ENCODE data around the gene TXNRD2.

Gene TXNRD2

GRCh38 chr22:19941365-19942082, at the start of gene TXNRD2, which contains the start of gene COMT:
Gene TXNRD2 (minus strand): TSS chr22:19941818. CDS start chr22:19941803, 15 bp downstream.
Gene COMT (plus strand): TSS chr22:19941772. CDS start chr22:19962527, 20,755 bp downstream.
- peak; percentile 90 for DNase-seq

DNA sequence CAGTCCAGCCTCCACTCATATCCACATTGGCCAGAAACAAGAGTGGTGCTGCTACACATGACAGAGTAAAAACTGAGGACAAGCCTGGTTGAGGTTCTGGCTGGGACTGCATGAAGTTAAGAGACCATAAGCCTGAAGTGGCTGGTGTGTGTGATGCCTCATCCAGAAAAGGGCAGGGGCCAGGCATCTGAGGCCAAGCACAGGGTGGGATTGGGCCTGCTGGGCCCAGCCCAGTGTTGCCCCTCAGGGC, 49.7 kb upstream of the TXNRD2 start:
- no peak for DNase-seq

DNA sequence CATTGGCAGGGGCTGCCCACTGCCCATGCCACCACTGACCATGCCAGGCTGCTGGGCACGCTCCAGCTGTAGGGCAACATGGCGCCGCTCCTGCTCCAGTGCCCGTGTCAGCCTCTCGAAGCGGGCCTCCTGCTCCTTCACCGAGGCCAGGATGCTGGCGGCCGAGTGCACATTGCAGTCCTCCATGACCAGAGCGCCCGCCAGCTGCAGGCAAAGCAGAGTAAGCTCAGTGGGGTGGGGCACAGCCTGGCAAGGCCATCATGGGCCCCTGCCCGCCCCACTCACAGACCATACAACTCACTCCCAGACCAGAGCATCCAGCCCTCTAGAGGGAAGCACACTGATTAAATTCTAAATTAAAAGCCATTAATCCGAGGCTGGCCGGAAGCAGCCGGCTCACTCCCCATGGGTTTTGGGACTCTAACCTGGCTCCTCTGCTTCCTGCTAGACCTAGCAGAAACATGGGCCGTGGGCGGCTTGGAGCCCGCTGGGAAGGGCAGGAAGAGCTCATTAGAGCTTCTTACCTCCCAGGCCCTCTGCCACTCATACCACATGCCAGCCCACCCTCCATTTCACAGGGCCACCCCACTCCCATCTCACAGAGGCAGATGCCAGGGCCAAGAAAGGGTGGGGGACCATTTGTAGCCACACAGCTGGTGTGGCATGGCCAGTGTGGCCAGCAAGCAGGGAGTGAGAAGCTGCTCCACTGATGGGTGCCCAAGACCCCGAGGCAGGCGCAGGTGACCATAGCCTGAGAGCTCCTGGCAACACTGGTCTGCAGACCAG, 49.2 kb upstream of the TXNRD2 start:
- no peak for DNase-seq

DNA sequence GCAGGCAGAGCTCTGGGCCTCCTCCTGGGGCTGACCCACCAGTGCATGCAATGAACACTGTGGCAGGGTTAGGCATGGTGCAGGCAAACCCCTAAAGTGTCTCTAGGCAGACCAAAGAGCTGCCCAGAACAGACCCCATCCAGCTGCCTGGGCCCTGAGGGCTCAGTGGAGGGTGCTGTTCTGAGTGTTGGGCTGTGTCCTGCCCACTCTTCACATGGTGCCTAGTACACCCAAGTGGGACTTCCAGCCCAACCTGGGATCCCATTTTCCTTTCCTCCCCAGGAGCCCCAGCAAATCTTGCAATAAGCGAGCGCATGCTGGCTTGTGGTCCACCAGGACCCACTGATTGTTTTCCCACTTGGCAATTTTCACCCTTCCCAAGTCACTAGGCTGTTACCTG, 48.6 kb upstream of the TXNRD2 start:
- DNase-seq = no peak

GRCh38 chr22:19989725-19990067, 48.1 kb upstream of the TXNRD2 start:
- DNase-seq = no peak

DNA sequence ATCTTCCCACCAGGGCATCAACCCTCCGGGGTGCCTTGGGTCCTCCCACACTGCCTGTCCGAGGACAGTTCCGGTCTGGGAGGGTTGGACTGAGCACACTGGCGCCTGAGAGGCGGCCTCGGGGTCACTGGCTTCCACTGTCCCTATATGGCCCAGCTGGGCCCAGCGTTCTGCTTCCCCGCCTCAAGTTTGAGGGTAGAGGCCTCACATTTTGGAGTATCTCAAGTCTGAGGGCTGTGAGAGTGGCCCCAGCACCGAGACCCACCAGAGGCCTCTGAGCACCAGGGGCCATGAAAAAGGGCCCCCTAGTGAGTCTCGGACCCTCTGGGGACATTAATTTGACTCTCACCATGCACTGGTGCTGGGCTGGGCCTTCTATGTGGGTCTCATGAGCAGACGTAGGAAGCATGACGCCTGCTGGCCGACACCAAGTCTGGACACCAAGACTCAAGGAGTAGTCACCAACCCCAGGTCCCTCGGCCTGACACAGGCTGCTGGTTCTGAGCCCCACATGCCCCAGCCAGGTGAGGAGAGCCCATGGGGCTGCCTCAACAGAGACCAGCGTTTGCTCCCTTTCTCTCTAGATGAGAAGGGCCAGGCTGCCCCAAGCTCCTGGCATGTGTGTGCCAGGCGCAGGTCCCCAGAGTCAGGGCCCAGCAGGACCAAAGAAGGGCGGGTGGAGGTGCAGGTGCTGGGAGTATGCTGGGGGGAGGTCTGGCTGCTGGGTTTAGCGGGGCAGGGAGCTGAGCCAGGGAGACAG, 47.5 kb upstream of the TXNRD2 start:
- DNase-seq = no peak

GRCh38 chr22:19988331-19988808, 46.8 kb upstream of the TXNRD2 start:
- DNase-seq = no peak

DNA sequence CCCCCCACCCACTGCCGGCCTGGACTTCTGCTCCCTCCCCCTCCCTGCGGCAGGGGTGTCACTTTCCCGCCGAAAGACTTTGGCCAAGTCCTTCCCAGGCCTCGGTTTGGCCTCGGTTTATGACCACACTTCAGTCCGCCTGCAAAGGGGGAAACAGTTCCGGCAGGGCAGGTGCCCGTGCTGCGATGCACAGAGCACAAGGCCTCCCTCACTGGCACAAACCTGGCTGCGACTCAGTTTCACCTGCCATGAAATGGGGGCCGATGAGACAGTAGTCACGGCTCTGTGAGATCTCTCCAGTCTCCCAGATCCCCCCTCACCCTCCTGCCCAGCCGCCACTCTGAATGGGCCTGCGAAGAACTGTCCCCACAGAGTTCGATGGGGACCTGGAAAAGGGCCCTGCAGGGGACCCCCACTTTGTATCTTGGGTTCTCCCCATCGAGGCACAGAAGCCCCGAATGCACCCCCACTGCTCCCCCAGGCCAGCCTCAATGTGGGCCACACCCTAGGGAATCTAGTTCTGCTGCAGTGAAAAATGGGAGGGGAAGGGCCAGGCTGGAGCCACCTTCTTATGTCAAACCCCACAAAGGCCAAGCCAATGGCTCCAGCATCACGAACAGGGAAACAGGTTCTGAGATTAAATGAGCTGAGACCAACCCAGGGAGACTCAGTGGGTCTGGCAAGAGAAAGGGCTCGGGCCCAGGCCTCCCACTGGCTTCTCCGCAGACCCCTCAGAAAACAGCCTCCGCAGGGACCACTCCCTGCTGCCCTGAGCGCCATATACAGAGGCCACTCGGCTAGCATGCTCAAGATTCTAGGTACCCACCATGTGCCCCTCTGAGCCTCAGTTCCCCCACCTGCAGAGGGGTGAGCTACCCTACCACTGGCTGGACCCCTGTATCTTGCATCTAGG, 46.0 kb upstream of the TXNRD2 start:
- no peak for DNase-seq

DNA sequence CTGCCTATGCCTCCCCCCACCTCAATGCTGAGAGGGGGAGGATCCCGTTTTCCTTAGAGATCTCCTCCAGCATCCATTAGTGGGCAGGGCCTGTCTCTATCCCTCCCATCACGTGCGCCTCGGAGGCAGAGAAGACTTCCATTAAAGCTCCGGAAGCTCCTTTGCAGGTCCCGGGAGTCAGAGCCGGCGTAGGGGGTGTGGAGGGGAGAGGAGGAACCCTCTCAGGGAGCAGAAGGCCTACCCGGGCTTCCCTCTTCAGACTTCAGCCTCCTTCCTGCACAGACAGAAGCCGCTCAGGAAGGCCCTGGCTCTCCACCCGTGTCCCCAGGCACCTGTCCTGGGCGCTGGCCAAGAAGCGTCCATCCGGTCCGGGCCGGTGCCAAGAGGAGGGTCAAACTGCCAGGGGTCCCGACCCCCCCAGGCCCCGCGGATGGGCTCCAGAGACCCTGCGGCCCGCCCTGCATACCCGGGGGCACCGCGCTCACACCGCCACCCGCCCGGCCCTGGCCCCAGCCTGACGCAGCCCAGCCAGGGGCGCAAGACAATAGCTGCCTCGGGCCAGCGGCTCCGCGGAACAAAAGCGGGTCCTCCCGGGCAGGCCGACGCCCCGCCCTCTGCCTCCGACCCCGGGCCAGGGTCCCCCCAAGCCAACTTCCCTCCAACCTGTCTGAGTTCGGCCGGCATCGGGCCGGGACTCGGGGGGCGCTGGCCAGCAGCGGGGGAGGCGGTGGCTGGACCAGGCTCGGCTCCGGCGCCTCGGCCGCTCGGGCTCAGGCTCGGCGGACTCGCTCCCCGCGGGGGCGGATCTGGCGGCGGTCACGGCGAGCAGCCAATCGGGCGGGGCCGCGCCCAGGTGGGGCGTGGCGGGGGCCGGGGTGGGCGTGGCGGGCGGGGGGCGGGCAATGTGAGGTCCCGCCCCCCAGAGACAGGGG, 45.1 kb upstream of the TXNRD2 start:
- DNase-seq = peak; percentile 86

- DNase-seq = no peak
Observed at GRCh38 chr22:19986011-19986409, 44.4 kb upstream of the TXNRD2 start.

DNA sequence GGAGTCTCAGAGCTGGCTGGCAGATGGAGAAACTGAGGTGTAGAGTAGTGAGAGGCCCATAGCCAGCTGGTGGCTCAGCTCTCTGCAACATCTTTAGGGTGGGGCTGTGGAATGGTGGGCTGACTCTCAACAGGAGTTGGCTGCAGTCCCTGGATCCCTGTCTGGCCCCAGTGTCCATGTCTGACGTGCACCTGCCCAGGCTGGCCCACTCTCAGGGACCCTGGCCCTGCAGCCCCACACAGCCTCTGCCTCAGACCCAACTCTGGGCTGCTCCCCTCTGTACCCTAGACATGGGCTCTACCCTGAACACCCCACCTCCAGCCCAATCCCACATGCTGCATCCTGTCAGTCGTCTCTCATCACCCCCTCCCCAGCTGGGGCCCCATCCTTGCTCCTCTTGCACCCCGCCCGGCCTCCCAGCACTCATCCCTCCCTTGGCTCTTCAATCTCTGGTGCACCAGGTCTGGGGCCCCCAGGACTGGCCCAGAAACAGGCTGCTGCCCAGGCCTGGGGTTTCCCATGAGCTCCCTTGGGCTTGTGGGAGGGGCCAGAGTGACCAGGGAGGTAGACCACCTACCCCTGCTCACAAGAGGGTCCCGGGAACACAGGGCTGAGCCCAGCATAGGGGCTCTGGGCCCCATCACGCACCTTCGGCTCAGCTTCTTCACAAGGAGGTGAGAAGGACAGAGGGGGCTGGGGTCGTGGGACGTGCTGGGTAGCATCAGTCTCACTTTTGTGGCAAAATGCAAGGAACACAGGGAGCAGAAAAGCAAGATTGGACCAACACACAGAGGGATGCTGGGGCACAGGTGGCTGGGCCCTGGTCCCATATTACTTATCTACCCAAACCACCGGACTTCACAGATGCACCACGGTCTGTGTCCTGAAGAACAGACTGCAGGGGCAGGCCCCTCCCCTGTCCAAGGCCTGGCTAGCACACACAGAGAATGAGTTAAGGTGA, 43.5 kb upstream of the TXNRD2 start:
- DNase-seq = no peak

GRCh38 chr22:19984201-19984753, 42.7 kb upstream of the TXNRD2 start:
- no peak for DNase-seq

GRCh38 chr22:19983741-19984140, 42.1 kb upstream of the TXNRD2 start:
- no peak for DNase-seq

DNA sequence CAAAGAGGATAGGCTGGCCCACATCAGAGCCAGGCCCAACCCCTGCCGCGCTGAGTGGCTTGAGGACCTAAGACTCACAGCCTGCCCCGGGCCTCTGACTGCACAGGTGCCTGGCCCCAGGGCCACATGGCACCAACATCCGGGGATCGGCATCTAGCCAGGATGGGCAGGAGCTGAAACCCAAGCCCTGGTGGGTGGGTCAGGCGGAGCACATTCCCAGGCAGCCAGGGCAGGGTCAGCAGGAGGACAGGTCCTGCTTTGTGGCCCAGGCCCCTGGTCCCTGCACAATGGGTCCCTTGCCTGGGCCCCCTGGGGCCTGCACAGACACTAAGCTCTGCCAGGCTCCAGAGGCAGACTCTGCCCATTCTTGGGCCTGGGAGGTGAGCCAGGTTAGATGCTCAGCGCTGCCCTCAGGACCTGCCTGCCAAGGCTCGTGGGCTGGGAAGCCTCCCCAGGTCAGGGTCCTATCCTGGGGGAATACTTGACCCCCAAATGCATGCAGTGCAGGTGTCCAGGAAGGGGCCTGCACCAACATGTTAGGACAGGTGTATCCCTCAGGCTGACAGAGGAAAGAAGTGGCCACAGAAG, 41.5 kb upstream of the TXNRD2 start:
- DNase-seq = no peak

DNA sequence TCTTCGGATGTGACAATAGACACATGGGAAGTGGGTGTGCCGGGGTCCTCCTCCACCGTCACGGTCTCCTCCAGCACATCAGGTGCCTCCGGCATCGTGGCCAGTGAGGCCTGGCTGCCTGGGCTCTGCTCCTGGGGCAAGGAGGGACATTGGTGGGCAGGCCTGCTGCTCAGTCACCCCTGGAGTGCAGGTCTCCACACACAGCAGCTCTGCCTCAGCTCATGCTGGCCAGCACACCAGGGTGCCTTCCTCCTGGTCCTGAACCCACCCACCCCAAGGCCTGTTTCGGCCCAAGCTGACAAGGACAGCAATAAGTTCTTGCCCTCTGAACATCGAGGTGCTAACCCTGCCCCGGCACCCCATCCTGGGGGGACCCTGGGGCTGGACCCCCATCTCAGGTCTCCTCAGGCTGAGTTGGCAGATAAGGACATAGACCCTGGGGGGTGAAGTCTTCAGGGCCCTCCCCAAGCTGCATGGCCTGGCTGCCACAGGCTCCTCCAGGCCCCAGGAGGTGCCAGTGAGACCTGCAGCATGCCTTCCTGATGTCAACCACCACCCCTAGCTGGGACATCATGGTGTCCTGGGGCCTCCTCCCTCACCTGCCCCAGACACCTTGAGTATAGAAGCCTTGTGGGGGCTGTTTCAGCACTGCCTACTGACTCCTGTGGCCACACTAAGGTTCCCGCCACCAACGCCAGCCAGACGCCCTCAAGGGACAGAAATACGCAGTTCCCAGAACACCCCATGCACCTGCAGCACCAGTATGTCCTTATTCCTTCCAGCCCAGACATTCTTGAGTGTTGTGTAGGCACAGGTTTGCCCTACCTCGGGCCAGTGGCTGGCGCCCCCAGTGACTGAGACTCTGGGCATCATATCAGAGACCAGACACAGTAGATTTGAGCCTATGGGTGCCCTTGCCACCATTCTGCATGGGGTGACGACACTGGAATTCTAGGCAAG, 40.6 kb upstream of the TXNRD2 start:
- no peak for DNase-seq

DNA sequence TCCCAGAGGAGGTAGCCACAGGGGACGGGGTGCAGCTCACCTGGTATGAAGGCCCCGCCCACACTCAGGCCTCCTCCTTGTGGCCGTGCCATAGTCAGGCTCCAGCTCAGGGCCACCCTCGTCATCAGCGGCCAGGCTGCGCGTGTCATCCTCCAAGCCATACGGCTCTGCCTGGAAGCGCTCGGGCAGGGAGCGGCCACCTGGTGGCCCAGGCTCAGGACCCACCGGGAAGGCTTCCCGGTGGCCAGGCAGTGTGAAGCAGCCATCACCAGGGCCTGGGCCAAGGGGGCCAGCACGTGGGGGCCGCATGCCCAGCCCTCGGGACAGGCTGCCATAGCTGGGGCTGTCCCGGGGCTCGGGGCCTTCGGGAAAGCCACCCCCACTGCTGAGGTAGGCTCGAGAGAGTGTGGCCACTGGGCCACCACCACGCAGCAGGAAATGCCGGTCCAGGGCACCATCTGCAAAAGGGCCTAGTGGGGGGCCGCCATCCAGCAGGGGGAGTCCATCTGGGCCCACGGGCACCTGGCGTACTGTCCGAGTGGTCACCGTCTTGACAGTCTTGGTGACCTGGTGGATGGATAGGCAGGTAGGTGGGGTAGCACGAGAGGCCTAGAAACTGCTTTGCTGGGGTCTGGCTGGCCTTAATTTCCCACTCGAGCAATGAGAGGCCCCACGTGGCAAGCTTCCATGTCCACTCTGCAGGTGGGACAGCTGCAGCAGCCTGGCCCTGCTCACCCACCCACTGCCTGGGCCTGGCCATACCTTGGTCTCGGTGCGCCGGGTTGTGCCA, 39.7 kb upstream of the TXNRD2 start:
- no peak for DNase-seq

DNA sequence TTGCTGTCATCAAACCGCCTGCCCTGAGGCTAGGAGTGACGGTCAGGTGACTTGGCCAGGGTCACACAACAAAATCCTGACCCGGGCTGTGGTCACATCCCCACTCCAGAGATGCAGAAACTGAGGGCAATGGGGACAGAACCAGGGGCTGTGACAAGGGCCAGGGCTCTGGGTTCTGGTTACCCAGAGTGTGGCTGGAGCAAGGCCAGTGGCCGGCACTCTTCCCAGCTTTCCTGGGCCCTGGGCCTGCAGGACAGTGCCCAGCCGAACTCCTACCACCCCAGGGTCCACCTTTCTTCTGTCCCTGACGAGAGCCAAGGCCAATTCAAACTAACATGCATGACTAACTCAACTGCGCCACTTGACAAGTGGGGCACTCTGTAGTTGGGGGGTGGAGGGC, 39.1 kb upstream of the TXNRD2 start:
- no peak for DNase-seq

All from activated CD8-positive, alpha-beta memory T cell treated with anti-CD3 and anti-CD28 coated beads for 24 hours (primary cell).